ENCODE measurements around the gene TUBGCP6. TPM values are rescaled to one million over a fixed set of nuclear protein-coding genes. Genes with fewer than 3 reads are reported as not detected.
A peak's percentile ranks its signal among the peaks of the same experiment; 100 is the strongest.

Gene TUBGCP6
- total RNA-seq, 1 donor from 2014 or later = 54.4 TPM

DNA sequence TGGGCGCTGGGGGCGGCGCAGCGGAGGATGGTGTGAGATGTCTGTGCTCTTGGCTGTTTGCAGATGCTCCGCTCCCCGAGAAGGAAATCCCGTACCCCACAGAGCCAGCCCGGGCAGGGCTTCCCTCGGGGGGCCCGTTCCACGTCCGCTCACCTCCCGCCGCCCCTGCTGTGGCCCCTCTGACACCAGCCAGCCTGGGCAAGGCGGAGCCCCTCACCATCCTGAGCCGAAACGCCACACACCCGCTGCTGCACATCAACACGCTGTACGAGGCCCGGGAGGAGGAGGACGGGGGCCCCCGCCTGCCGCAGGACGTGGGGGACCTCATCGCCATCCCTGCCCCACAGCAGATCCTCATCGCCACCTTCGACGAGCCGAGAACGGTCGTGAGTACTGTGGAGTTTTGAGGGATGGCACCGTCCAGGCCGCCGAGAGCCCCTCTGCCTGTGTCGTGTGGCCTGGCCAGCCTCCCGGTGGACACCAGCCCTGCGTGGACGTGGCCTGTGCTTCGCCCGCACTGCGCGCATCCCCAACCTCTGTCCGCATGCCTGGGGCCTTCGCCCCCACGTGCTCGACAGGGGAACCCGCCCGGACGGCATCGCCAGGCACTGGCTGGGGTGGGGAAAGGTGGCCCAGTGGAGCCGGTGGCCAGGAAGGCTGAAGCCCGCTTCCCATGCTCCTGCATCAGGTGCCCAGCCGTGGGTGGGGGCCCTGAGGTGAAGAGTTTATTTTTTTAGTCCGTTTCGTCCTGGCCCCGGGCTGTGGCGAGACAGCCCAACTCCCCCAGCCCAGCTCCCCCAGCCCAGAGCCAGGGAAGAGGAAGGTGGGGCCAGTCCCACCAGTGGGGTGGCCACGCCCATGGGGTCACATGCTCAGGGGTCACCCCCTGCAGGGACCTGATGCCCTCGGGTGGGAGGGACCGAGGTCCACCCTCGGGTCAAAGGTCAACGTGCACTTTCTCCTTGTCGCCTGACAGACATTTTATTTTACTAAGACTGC is 65.7 kb downstream of the TUBGCP6 start:
- DNase-seq (ENCODE audit: low read depth, low spot score) = no peak
- no peaks in the 10 kb centered on the region for H3K36me3 Mint-ChIP-seq (ENCODE audit: low read depth)
- no peaks in the 10 kb centered on the region for H3K27me3 Mint-ChIP-seq (ENCODE audit: low read depth)
- H3K4me1 Mint-ChIP-seq = peaks cover 4% of the 10 kb centered on the region
- TF ChIP-seq CTCF (conservative IDR thresholded peaks at IDR 0.05) = no peak
- H3K9me3 Mint-ChIP-seq = no peaks in the 10 kb centered on the region
- peak overlapping the region; percentile 49 for H3K4me3 Mint-ChIP-seq
- H3K27ac Mint-ChIP-seq (ENCODE audit: unreplicated experiment) = no peak overlapping the region

- no peak overlapping the region for H3K27ac Mint-ChIP-seq (ENCODE audit: unreplicated experiment)
- no peak for TF ChIP-seq CTCF (conservative IDR thresholded peaks at IDR 0.05)
- no peak for DNase-seq (ENCODE audit: low read depth, low spot score)
- H3K36me3 Mint-ChIP-seq (ENCODE audit: low read depth) = no peaks in the 10 kb centered on the region
- no peaks in the 10 kb centered on the region for H3K9me3 Mint-ChIP-seq
- peaks cover 4% of the 10 kb centered on the region for H3K4me1 Mint-ChIP-seq
- no peak overlapping the region for H3K4me3 Mint-ChIP-seq
- no peaks in the 10 kb centered on the region for H3K27me3 Mint-ChIP-seq (ENCODE audit: low read depth)
These were observed 66.4 kb downstream of the TUBGCP6 start for GRCh38 chr22:50178471-50178864.

- H3K4me3 Mint-ChIP-seq = no peak overlapping the region
- H3K27ac Mint-ChIP-seq (ENCODE audit: unreplicated experiment) = no peak overlapping the region
- no peak for TF ChIP-seq CTCF (conservative IDR thresholded peaks at IDR 0.05)
- H3K9me3 Mint-ChIP-seq = no peaks in the 10 kb centered on the region
- H3K36me3 Mint-ChIP-seq (ENCODE audit: low read depth) = no peaks in the 10 kb centered on the region
- DNase-seq (ENCODE audit: low read depth, low spot score) = no peak
- no peaks in the 10 kb centered on the region for H3K27me3 Mint-ChIP-seq (ENCODE audit: low read depth)
- peaks cover 4% of the 10 kb centered on the region for H3K4me1 Mint-ChIP-seq
These were observed 67.0 kb downstream of the TUBGCP6 start for GRCh38 chr22:50177537-50178470.

- H3K4me3 Mint-ChIP-seq = no peak overlapping the region
- no peak overlapping the region for H3K27ac Mint-ChIP-seq (ENCODE audit: unreplicated experiment)
- no peaks in the 10 kb centered on the region for H3K9me3 Mint-ChIP-seq
- peaks cover 7% of the 10 kb centered on the region for H3K27me3 Mint-ChIP-seq (ENCODE audit: low read depth)
- H3K36me3 Mint-ChIP-seq (ENCODE audit: low read depth) = no peaks in the 10 kb centered on the region
- H3K4me1 Mint-ChIP-seq = peaks cover 4% of the 10 kb centered on the region
- DNase-seq (ENCODE audit: low read depth, low spot score) = no peak
- no peak for TF ChIP-seq CTCF (conservative IDR thresholded peaks at IDR 0.05)
These were observed 67.8 kb downstream of the TUBGCP6 start for GRCh38 chr22:50176850-50177536.
